Measurements from ENCODE around the gene SLC35B4. TPM values are rescaled to one million over a fixed set of nuclear protein-coding genes. Genes with fewer than 3 reads are reported as not detected.

The SLC35B4 gene
- 6.3 and 7.7 TPM in 2 replicates for total RNA-seq

GRCh38 chr7:134316539-134317344, at the start of gene SLC35B4:
Gene SLC35B4, minus strand, starts transcription at chr7:134316930. Its CDS starts 179 bp downstream, at chr7:134316751.

Other genes with a start within 250 kb of the SLC35B4 start
- gene LRGUK, start 189.6 kb downstream of the SLC35B4 start, total RNA-seq: not detected in 2 replicates
- gene AKR1B1, start 142.2 kb upstream of the SLC35B4 start, total RNA-seq: 163 and 188 TPM in 2 replicates
- gene AKR1B10, start 210.6 kb upstream of the SLC35B4 start, total RNA-seq: 7.8 and 8.4 TPM in 2 replicates
- gene AKR1B15, start 232.2 kb upstream of the SLC35B4 start, total RNA-seq: not detected in 2 replicates

Measured in cardiac ventricle fibroblast (primary cell).